HG03354 (cell line): Measurements from ENCODE around the gene IFNE.

Source experiments
- ATAC-seq: cut with Tn5 transposase; IDR thresholded peaks from one replicate; pipeline ENCODE4 v1.9.1; 2021; ENCODE audit warnings: mild to moderate bottlenecking; ENCODE audit not compliant: unreplicated experiment, poor library complexity, severe bottlenecking

IFNE gene

GRCh38 chr9:21434202-21435014 lies 47.7 kb downstream of the IFNE start:
- ATAC-seq, result no peak

- peak; percentile 70 for ATAC-seq
These were observed 49.3 kb downstream of the IFNE start for GRCh38 chr9:21432672-21433425.
